Activated T-helper 17 cell treated with anti-CD3 and anti-CD28 coated beads, Interleukin-2, amount 50 U/mL, for 72 hours (primary cell): ENCODE measurements around the gene ACTL6B. TPM values are rescaled to one million over a fixed set of nuclear protein-coding genes. Genes with fewer than 3 reads are reported as not detected.
A peak's percentile ranks its signal among the peaks of the same experiment; 100 is the strongest.

ENCODE experiments used
- ATAC-seq: fragments of 150-1000 bp; cut with Tn5 transposase; replicated peaks from 2 replicates; pipeline ENCODE4 v1.10.0; 2021; ENCODE audit warnings: mild to moderate bottlenecking, moderate library complexity
- H3K27ac Mint-ChIP-seq: one replicate; pipeline ENCODE4 v1.8.0; 2022; ENCODE audit warnings: mixed read lengths
- H3K27me3 Mint-ChIP-seq: one replicate; pipeline ENCODE4 v1.8.0; 2022; ENCODE audit warnings: mixed read lengths
- H3K36me3 Mint-ChIP-seq: one replicate; pipeline ENCODE4 v1.8.0; 2022; ENCODE audit warnings: low read depth, mild to moderate bottlenecking, mixed read lengths
- H3K4me1 Mint-ChIP-seq: one replicate; pipeline ENCODE4 v1.8.0; 2022; ENCODE audit warnings: mixed read lengths
- H3K4me3 Mint-ChIP-seq: one replicate; pipeline ENCODE4 v1.8.0; 2022; ENCODE audit warnings: mild to moderate bottlenecking, mixed read lengths
- H3K9me3 Mint-ChIP-seq: one replicate; pipeline ENCODE4 v1.8.0; 2022; ENCODE audit warnings: mixed read lengths
- total RNA-seq, 2 donors: library from RNA; stranded (reverse); gene quantifications; one replicate each; pipeline ENCODE4 v1.2.3, GENCODE V29; 2022

Gene ACTL6B
- total RNA-seq, 2 donors from 2014 or later: not detected

DNA sequence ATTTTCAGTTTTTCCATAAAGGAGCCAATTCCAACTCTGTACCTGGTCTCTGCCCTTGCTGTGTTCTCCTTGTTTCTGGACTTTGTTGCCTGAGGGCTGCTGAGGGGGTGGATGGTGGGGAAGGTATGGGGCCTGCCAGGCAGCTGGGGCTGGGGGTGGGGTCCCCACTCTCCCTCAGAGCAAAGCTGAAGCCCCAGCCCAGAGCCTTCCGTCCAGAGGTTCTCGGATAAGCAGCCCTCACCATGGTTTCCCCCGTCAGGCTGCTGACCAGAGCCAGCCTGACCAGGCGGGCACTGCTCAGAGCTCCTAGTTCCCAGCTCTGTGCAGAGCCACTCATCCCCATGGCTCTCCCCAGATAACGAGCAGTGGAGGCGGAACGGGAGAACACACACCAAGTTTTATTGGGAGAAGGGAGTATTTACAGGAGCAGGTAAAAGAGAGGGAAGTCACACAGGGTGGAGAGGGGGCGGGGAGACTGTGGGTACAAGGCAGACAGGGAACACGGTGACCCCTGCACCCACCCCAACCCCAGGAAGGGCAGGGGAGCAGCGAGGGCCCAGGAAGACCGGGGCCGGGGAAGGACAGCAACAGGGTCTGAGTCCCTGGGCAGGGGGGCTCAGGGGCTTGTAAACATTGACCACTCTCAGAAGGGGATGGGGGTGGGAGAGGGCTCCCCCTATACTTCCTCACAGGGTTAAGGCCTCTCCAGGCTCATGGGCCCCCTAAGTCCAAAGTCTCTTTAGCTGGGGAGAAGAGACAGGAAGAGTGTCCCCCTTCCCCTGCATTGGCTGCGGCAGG is 23.1 kb upstream of the ACTL6B start:
- peak overlapping the region; percentile 85 for H3K27ac Mint-ChIP-seq
- H3K27me3 Mint-ChIP-seq: no peaks in the 10 kb centered on the region
- H3K4me1 Mint-ChIP-seq: peaks cover 24% of the 10 kb centered on the region
- H3K4me3 Mint-ChIP-seq: no peak overlapping the region
- peaks cover 74% of the 10 kb centered on the region for H3K36me3 Mint-ChIP-seq
- no peaks in the 10 kb centered on the region for H3K9me3 Mint-ChIP-seq
- no peak for ATAC-seq

DNA sequence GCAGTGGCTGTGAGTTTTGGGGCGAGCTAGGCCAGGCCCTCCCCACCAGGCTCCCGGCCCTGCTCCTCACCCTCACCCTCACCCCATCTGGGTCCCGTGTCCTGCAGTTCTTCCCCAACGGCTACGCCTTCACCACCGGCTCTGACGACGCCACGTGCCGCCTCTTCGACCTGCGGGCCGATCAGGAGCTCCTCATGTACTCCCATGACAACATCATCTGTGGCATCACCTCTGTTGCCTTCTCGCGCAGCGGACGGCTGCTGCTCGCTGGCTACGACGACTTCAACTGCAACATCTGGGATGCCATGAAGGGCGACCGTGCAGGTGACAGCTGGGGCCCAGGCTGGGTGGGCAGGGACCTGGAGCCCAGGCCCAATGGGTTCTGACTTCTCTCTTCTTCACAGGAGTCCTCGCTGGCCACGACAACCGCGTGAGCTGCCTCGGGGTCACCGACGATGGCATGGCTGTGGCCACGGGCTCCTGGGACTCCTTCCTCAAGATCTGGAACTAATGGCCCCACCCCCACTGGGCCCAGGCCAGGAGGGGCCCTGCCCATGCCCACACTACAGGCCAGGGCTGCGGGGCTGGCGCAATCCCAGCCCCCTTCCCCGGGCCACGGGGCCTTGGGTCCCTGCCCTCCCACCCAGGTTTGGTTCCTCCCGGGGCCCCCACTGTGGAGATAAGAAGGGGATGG is 22.2 kb upstream of the ACTL6B start:
- Mint-ChIP-seq H3K4me3 (peak overlapping the region; percentile 0), H3K9me3 (no peaks in the 10 kb centered on the region)
- no peak for ATAC-seq

DNA sequence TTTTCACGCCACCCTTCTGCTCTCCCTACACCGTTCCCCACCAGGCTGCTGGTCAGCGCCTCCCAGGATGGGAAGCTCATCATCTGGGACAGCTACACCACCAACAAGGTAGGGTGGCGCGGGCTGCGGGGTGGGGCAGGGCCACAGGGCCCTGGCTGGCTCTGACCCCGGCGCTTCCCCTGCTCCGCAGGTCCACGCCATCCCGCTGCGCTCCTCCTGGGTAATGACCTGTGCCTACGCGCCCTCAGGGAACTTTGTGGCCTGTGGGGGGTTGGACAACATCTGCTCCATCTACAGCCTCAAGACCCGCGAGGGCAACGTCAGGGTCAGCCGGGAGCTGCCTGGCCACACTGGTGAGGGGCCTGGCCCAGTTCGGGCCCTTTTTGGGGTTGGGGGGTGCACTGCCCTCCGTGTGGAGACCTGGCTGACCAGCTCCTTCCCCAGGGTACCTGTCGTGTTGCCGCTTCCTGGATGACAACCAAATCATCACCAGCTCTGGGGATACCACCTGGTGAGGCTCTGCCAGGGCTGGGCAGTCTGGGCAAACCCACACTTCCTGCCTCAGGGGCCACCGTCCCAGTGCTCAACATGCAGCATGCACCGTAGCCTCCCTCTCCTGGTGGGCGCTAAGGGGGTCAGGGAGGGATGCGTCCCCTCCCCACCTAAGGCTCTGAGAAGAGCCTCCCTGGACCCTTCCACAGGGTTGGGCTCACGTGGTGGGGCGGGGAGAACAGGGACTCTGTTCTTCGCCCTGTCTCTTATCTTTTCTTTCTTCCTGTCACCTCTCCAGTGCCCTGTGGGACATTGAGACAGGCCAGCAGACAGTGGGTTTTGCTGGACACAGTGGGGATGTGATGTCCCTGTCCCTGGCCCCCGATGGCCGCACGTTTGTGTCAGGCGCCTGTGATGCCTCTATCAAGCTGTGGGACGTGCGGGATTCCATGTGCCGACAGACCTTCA is 21.3 kb upstream of the ACTL6B start:
- H3K4me3 Mint-ChIP-seq: peak overlapping the region; percentile 0
- H3K9me3 Mint-ChIP-seq: no peaks in the 10 kb centered on the region
- no peaks in the 10 kb centered on the region for H3K27me3 Mint-ChIP-seq
- H3K4me1 Mint-ChIP-seq: peaks cover 24% of the 10 kb centered on the region
- H3K36me3 Mint-ChIP-seq: peaks cover 68% of the 10 kb centered on the region
- ATAC-seq: no peak
- H3K27ac Mint-ChIP-seq: peak overlapping the region; percentile 7

More for the DNA sequence above, 22.2 kb upstream of the ACTL6B start:
- peaks cover 24% of the 10 kb centered on the region for H3K4me1 Mint-ChIP-seq
- peak overlapping the region; percentile 7 for H3K27ac Mint-ChIP-seq
- H3K36me3 Mint-ChIP-seq: peaks cover 75% of the 10 kb centered on the region
- H3K27me3 Mint-ChIP-seq: no peaks in the 10 kb centered on the region

DNA sequence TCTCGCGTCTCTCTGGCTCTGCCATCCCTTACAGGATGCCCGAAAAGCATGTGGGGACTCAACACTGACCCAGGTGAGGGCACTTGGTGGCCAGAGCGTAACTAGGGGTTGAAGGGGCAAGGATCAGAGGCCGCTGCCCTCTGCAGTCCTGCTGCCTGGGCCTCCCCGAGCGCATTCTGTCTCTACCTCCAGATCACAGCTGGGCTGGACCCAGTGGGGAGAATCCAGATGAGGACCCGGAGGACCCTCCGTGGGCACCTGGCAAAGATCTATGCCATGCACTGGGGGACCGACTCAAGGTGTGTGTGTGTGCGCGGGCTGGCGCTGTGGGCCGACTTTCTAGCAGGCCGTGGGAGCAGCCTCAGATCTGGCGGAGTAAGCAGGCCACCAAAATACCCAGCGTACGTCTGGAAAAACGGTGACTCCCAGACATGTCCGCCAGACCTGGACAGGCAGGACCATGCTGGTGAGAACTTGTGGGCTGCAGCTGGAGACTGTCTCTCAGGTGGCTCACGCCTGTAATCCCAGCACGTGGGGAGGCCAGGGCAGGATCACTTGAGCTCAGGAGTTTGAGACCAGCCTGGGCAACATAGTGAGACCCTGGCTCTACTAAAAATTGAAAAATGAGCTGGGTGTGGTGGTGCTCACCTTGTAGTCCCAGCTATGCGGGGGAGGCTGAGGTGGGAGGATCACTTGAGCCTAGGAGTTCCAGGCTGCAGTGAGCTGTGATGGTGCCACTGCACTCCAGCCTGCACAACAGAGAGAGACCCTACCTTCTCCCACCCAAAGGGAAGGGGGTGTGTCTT is 20.5 kb upstream of the ACTL6B start:
- H3K9me3 Mint-ChIP-seq: no peaks in the 10 kb centered on the region
- H3K4me3 Mint-ChIP-seq: peak overlapping the region; percentile 72
- no peak for ATAC-seq
- peak overlapping the region; percentile 76 for H3K27ac Mint-ChIP-seq
- peaks cover 24% of the 10 kb centered on the region for H3K4me1 Mint-ChIP-seq
- peaks cover 62% of the 10 kb centered on the region for H3K36me3 Mint-ChIP-seq
- no peaks in the 10 kb centered on the region for H3K27me3 Mint-ChIP-seq

DNA sequence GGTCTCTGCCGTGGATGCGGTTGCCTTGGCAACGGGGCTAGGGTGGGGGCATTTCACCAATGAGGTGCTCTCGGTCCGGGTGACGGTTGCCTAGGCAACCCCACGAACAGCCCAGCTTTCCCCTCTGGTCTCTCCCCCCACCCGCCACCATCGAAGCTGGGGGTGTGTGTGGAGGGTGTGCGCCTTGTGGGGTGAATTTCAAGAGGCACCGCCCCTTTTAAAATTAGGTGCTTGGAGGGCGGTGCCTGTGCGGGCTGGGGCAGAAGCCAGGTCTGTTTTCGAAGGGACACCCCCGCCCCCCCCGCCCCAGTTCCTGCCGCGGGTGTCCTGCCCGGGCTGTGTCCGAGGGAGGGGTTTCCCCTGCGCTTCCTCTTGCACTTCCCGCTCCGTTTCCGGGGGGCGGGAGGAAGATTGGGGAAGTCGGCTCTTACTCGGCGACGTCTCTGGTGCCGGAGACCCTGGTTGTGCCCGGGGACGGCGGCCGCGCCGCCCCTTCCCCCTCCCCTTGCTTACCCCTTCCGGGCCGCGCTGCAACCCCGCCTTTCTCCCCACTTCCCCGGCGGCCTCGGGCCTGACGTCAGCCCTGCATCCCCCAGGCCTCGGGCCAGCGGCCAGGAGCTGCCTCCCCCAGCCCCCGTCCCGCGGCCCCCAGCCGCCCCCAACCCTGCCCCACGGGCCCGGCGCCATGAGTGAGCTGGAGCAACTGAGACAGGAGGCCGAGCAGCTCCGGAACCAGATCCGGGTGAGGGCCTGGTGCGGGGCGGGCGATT is 19.5 kb upstream of the ACTL6B start:
- peak overlapping the region; percentile 72 for H3K4me3 Mint-ChIP-seq
- H3K27ac Mint-ChIP-seq: peak overlapping the region; percentile 76
- peaks cover 24% of the 10 kb centered on the region for H3K4me1 Mint-ChIP-seq
- ATAC-seq: peak; percentile 51
- H3K36me3 Mint-ChIP-seq: peaks cover 57% of the 10 kb centered on the region
- no peaks in the 10 kb centered on the region for H3K27me3 Mint-ChIP-seq
- H3K9me3 Mint-ChIP-seq: no peaks in the 10 kb centered on the region

DNA sequence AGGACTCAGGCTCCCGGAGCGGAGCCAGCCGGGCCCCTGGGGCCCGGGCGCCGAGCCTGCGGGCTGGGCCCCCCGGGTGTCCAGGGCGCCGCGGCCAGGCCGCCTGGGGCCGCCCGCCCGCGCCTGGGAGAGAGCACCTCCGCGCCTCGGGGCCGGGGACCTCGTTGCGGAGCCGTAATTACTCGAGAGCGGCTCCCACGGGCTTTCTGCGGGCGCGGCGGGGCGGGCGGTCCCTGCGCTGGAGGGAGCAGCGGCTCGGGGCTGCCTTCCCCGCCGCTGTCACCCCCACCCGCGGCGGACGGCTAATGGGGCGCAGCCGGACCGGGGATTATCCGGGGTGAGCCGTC is 18.8 kb upstream of the ACTL6B start:
- Mint-ChIP-seq H3K4me1 (peaks cover 21% of the 10 kb centered on the region), H3K9me3 (no peaks in the 10 kb centered on the region), H3K27ac (peak overlapping the region; percentile 88)

DNA sequence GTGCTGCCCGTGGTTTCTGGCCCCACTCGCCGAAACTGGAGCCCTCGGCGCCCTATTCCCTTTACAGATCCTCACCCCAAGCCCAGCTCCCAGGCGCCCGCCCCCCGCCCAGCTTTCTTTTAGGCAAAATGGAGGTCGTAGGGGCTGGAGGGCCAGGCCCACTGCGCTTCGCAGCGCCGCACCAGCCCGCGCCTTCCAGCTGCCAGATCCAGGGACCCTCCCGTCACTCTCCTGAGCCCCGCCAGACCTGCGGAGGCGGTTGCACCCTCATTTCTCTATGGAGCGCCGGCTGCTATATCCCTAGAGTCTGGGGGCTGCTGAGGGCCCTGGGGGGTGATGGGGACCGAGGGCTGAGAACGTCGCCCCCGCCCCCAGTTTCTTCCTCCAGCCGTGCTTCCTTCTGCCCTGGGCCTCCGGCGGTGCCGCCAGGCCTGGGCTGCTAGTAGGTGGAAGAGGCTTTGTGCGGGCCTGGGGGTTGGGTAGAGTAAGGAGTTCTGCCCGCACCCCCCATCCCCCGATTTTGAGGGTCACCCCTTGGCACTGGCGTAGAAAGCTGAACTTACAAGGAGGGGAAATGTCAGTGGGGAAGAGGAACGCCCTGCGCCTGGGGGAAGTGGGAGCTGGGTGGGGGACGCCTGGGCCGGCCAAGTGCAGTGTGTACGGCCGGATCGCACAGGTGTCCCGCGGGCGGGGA is 18.3 kb upstream of the ACTL6B start:
- Mint-ChIP-seq H3K4me3 (peak overlapping the region; percentile 93), H3K27ac (peak overlapping the region; percentile 88), H3K27me3 (no peaks in the 10 kb centered on the region), H3K36me3 (peaks cover 45% of the 10 kb centered on the region), H3K9me3 (no peaks in the 10 kb centered on the region), H3K4me1 (peaks cover 19% of the 10 kb centered on the region)
- ATAC-seq: no peak

More for the DNA sequence above, 18.8 kb upstream of the ACTL6B start:
- Mint-ChIP-seq H3K4me3 (peak overlapping the region; percentile 93), H3K36me3 (peaks cover 50% of the 10 kb centered on the region), H3K27me3 (no peaks in the 10 kb centered on the region)
- ATAC-seq: no peak

DNA sequence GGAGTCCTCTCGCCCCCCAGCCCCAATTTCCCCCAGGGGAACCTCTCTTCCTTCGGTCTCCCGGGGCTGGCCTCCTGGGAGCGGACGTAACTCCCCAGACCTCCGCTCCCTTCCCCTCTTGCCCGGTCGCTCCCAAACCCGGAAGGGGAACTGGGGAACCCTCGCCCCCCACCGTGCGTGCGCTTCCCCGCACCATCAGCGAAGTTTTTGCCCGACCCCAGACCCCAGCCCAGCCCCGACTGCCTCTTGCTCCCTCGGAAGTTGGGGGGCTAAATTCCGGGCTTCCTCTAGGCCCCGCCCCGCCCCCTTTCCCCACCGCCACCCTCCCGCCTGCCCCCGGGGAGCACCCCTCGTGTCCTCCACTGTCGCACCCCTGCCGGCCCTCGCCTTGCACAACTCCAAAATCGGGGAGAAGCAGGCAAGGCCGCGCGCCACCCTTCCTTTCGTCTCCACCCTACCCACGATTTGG is 17.7 kb upstream of the ACTL6B start:
- H3K27me3 Mint-ChIP-seq: no peaks in the 10 kb centered on the region
- H3K4me1 Mint-ChIP-seq: peaks cover 15% of the 10 kb centered on the region
- no peak for ATAC-seq
- no peaks in the 10 kb centered on the region for H3K9me3 Mint-ChIP-seq
- peaks cover 39% of the 10 kb centered on the region for H3K36me3 Mint-ChIP-seq
- H3K4me3 Mint-ChIP-seq: peak overlapping the region; percentile 93
- peak overlapping the region; percentile 88 for H3K27ac Mint-ChIP-seq

DNA sequence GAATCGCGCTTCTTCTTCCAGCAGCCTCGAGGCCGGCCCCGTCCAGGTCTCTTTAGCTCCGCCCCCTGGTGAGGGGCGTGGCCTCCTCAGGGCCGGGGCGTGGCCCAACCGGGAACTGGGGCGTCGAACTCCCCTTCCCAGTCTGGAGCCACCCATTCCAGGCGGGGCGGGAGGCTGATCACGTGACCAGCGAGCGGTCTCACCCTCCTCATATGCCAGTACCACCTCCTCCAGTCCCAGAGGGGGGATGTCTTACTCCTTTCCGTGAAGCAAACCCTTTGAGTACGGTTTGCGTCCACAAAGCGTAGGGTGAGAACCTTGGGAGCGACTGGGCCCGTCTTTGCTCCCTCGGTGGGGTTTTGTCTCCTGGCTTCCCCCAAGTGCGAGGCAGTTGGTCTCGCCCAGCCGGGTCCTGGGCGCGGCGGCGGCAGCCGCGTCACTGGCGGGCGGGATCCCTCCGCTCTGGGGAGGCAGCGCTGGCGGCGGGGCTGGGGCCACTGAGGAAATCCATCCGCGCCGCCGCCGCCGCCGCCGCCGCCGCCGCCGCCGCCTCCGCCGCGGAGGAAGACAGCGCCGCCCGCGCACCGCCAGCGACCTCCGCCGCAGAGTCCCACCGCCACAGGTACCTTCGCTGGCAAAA is 17.2 kb upstream of the ACTL6B start, which contains the start of gene GNB2:
TSS of gene GNB2 (plus strand) at position 439 of the 640 bp plus-strand sequence. CDS start 2,526 bp downstream, outside the sequence.
- Mint-ChIP-seq H3K36me3 (peaks cover 35% of the 10 kb centered on the region), H3K27me3 (no peaks in the 10 kb centered on the region), H3K9me3 (no peaks in the 10 kb centered on the region), H3K4me1 (peaks cover 13% of the 10 kb centered on the region), H3K27ac (peak within 1 kb of the TSS; percentile 88), H3K4me3 (peak within 1 kb of the TSS; percentile 93)
- ATAC-seq: peak; percentile 82

DNA sequence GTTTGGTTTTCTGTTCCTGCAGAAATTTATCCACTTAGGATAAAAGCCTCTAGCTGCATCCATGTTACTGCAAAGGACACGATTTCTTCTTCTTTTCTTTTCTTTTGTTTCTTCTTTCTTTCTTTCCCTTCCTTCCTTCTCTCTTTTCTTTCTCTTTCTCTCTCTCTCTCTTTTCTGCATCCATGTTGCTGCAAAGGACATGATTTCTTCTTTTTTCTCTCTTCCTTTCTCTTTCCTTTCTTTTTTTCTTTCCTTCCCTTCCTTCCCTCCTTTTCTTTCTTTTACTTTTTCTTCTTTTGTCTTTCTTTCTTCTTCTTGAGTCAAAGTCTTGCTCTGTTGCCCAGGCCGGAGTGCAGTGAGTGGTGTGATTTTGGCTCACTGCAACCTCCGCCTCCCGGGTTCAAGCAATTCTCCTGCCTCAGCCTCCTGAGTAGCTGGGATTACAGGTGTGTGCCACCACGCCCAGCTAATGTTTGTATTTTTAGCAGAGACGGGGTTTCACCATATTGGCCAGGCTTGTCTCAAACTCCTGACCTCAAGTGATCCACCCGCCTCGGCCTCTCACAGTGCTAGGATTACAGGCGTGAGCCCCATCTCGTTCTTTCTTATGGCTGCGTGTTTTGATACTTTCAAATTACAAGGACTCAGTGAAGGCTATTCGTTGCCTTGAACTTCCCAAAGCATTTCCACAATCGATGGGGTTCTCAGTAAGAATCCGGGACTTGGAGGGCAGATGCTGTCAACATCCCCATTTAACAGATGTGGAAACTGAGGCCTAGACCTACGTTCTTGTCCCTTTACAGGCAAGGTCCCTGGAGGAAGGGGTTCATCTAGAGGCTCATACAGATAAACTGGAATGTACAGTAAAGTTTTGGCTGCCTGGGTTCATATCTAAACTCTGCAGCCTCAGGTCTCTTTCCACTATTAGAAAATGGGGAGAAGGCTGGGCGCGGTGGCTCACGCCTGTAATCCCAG is 15.4 kb upstream of the ACTL6B start:
- Mint-ChIP-seq H3K4me1 (peaks cover 8% of the 10 kb centered on the region), H3K27me3 (no peaks in the 10 kb centered on the region), H3K27ac (no peak overlapping the region), H3K9me3 (no peaks in the 10 kb centered on the region), H3K36me3 (peaks cover 17% of the 10 kb centered on the region), H3K4me3 (peak overlapping the region; percentile 93)
- no peak for ATAC-seq

DNA sequence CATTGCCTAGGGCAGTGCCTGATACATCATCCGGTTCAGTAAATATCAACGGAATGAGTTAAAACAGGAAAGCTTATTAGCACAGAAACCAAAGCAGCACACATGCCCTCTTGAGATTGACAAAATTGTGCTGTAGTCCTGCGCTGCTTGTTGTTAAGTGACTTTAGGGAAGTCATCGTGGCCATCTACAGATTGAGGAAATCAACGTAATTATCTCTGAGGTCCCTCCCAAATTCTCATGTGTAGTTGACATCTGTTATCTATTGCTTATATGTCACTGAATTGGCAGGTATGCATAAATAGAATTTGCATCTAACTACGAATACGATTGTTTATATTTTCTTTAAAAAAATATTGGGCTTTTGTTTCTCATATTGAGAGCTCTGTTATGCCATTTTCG is 13.8 kb upstream of the ACTL6B start:
- Mint-ChIP-seq H3K9me3 (no peaks in the 10 kb centered on the region), H3K36me3 (peaks cover 11% of the 10 kb centered on the region), H3K27ac (no peak overlapping the region), H3K4me1 (peaks cover 4% of the 10 kb centered on the region), H3K27me3 (no peaks in the 10 kb centered on the region), H3K4me3 (no peak overlapping the region)
- no peak for ATAC-seq
